IMR-90 (cell line): ENCODE data around the gene PARPBP. TPM values are rescaled to one million over a fixed set of nuclear protein-coding genes. Genes with fewer than 3 reads are reported as not detected.
A peak's percentile ranks its signal among the peaks of the same experiment; 100 is the strongest.

ENCODE experiments used
- ATAC-seq: fragments of 200-7000 bp; cut with Tn5 transposase; 2 replicates; pipeline ENCODE4 v1.9.1; 2020; ENCODE audit warnings: low read depth, mild to moderate bottlenecking, moderate library complexity
- BruUV-seq: library from RNA; stranded (reverse); fragments of 400-500 nt; replicated peaks from 2 replicates; lab custom pipeline; 2021; lab: Mats Ljungman, UMichigan
- CTCF ChIA-PET: fragments of 300-600 bp; formaldehyde crosslinking; extraction: SDS; loops from one replicate; lab custom pipeline; 2021; ENCODE audit warnings: antibody characterized with exemption; lab: Yijun Ruan, JAX
- POLR2A ChIA-PET: fragments of 300-600 bp; sonication (Branson Sonifier 250); formaldehyde crosslinking; loops from one replicate; lab custom pipeline; 2022; ENCODE audit warnings: antibody characterized with exemption; ENCODE audit not compliant: unreplicated experiment; lab: Charles Lee
- DNase-seq: peaks from one replicate; pipeline ENCODE4 v3.0.0; 2013
- H2AFZ ChIP-seq: replicated peaks from 2 replicates; pipeline ENCODE3; 2013; ENCODE audit warnings: low read length, mild to moderate bottlenecking; ENCODE audit not compliant: poor library complexity
- H2AK5ac ChIP-seq: 2 replicates; pipeline ENCODE4 v1.6.1; 2013; ENCODE audit warnings: low read depth, low read length, inconsistent platforms
- H2AK9ac ChIP-seq: replicated peaks from 2 replicates; pipeline ENCODE3; 2013; ENCODE audit warnings: mild to moderate bottlenecking, low read depth, low read length, moderate library complexity; ENCODE audit not compliant: poor library complexity
- H2BK120ac ChIP-seq: 2 replicates; pipeline ENCODE4 v1.6.1; 2013; ENCODE audit warnings: low read depth, low read length, inconsistent platforms
- H2BK15ac ChIP-seq: 3 replicates; pipeline ENCODE4 v1.6.1; 2013; ENCODE audit warnings: low read depth, low read length, inconsistent platforms
- H2BK20ac ChIP-seq: 2 replicates; pipeline ENCODE4 v1.6.1; 2013; ENCODE audit warnings: low read depth, mild to moderate bottlenecking, inconsistent platforms, low read length, moderate library complexity
- H2BK5ac ChIP-seq: 2 replicates; pipeline ENCODE4 v1.6.1; 2013; ENCODE audit warnings: mild to moderate bottlenecking, low read depth, low read length, inconsistent platforms; ENCODE audit not compliant: poor library complexity, severe bottlenecking
- H3K14ac ChIP-seq: replicated peaks from 2 replicates; pipeline ENCODE4 v1.6.1; 2013; ENCODE audit warnings: low read depth, low read length, inconsistent platforms
- H3K18ac ChIP-seq: 2 replicates; pipeline ENCODE4 v1.6.1; 2013; ENCODE audit warnings: low read depth, low read length, control low read depth
- H3K23ac ChIP-seq: 2 replicates; pipeline ENCODE4 v1.6.1; 2013; ENCODE audit warnings: low read depth, low read length, inconsistent platforms
- H3K27ac ChIP-seq: 2 replicates; pipeline ENCODE4 v1.5.1; 2013; ENCODE audit warnings: mild to moderate bottlenecking, control low read depth, low read length; ENCODE audit not compliant: insufficient read depth
- H3K27me3 ChIP-seq: 2 replicates; pipeline ENCODE4 v1.6.1; 2013; ENCODE audit warnings: low read length; ENCODE audit not compliant: control insufficient read depth, insufficient read depth
- H3K36me3 ChIP-seq: 2 replicates; pipeline ENCODE4 v1.6.1; 2013; ENCODE audit warnings: low read length, mixed read lengths; ENCODE audit not compliant: control insufficient read depth, insufficient read depth
- H3K4ac ChIP-seq: 2 replicates; pipeline ENCODE4 v1.6.1; 2013; ENCODE audit warnings: low read depth, low read length, inconsistent platforms
- H3K4me1 ChIP-seq: 2 replicates; pipeline ENCODE4 v1.6.1; 2013; ENCODE audit warnings: low read length, mixed read lengths; ENCODE audit not compliant: control insufficient read depth, insufficient read depth
- H3K4me2 ChIP-seq: 2 replicates; pipeline ENCODE4 v1.6.1; 2013; ENCODE audit warnings: low read depth, mild to moderate bottlenecking, control low read depth, low read length, moderate library complexity
- H3K4me3 ChIP-seq: 2 replicates; pipeline ENCODE4 v1.5.1; 2013; ENCODE audit warnings: low read depth, mild to moderate bottlenecking, control low read depth, low read length, moderate library complexity; ENCODE audit not compliant: insufficient read depth
- H3K56ac ChIP-seq: 2 replicates; pipeline ENCODE4 v1.6.1; 2013; ENCODE audit warnings: low read length, inconsistent platforms; ENCODE audit not compliant: insufficient read depth; ENCODE audit errors: extremely low read depth
- H3K79me1 ChIP-seq, 2 experiments: 2 replicates each; pipeline ENCODE4 v1.6.1; 2013; ENCODE audit warnings: low read length in 2 of 2, inconsistent platforms in 1 of 2, low read depth in 1 of 2
- H3K9ac ChIP-seq: 2 replicates; pipeline ENCODE4 v1.6.1; 2013; ENCODE audit warnings: low read depth, low read length, control low read depth
- H3K9me1 ChIP-seq: 2 replicates; pipeline ENCODE4 v1.6.1; 2013; ENCODE audit warnings: low read length, inconsistent platforms; ENCODE audit not compliant: insufficient read depth
- H3K9me3 ChIP-seq: 2 replicates; pipeline ENCODE4 v1.6.1; 2013; ENCODE audit warnings: low read length; ENCODE audit not compliant: control insufficient read depth, insufficient read depth
- H4K20me1 ChIP-seq: 2 replicates; pipeline ENCODE4 v1.6.1; 2013; ENCODE audit warnings: low read length, inconsistent platforms; ENCODE audit not compliant: insufficient read depth
- H4K5ac ChIP-seq: 2 replicates; pipeline ENCODE4 v1.6.1; 2013; ENCODE audit warnings: mild to moderate bottlenecking, low read depth, low read length, control low read depth
- H4K8ac ChIP-seq, 2 experiments: 2 replicates each; pipeline ENCODE4 v1.6.1; 2013; ENCODE audit warnings: low read depth in 2 of 2, low read length in 2 of 2, control low read depth in 1 of 2, inconsistent platforms in 1 of 2
- H4K91ac ChIP-seq: 2 replicates; pipeline ENCODE4 v1.6.1; 2013; ENCODE audit warnings: low read depth, low read length, inconsistent platforms; ENCODE audit not compliant: insufficient read depth
- BHLHE40 ChIP-seq: fragments of 150-350 bp; IDR thresholded peaks from 2 replicates; pipeline ENCODE4 v1.6.1; 2016; ENCODE audit warnings: mild to moderate bottlenecking, low read depth, low read length
- CEBPB ChIP-seq: IDR thresholded peaks from 2 replicates; pipeline ENCODE4 v1.6.1; 2012; ENCODE audit warnings: low read depth, low read length, improper control_type of control experiment
- CTCF ChIP-seq: conservative IDR thresholded peaks from 2 replicates; pipeline ENCODE4 v1.5.1; 2012; ENCODE audit warnings: mild to moderate bottlenecking, low read depth, low read length, improper control_type of control experiment
- ELK1 ChIP-seq: fragments of 150-350 bp; IDR thresholded peaks from 2 replicates; pipeline ENCODE4 v1.6.1; 2016; ENCODE audit warnings: low read depth, mild to moderate bottlenecking, low read length, moderate library complexity, borderline replicate concordance
- FOS ChIP-seq: fragments of 150-350 bp; IDR thresholded peaks from 2 replicates; pipeline ENCODE4 v1.6.1; 2016; ENCODE audit warnings: low read depth, low read length
- MAFK ChIP-seq: IDR thresholded peaks from 2 replicates; pipeline ENCODE4 v1.6.1; 2012; ENCODE audit warnings: low read depth, low read length, improper control_type of control experiment
- MXI1 ChIP-seq: IDR thresholded peaks from 2 replicates; pipeline ENCODE4 v1.6.1; 2012; ENCODE audit warnings: low read depth, mild to moderate bottlenecking, low read length, moderate library complexity, borderline replicate concordance
- POLR2A ChIP-seq: IDR thresholded peaks from 2 replicates; pipeline ENCODE4 v1.6.1; 2012; ENCODE audit warnings: mild to moderate bottlenecking, low read depth, low read length
- RAD21 ChIP-seq: IDR thresholded peaks from 2 replicates; pipeline ENCODE4 v1.6.1; 2012; ENCODE audit warnings: low read length, improper control_type of control experiment
- RFX5 ChIP-seq: IDR thresholded peaks from 2 replicates; pipeline ENCODE4 v1.8.0; 2012; ENCODE audit warnings: low read depth, mild to moderate bottlenecking, low read length, moderate library complexity
- dilution Hi-C: fragments of 300-500 bp; cut with HindIII; formaldehyde crosslinking; loops from one replicate; pipeline ENCODE4 v1.14.3; 2018; ENCODE audit warnings: low sequenced_read_pairs; ENCODE audit not compliant: unreplicated experiment
- in situ Hi-C: fragments of 300-500 bp; cut with MboI; formaldehyde crosslinking; loops from 3 replicates; pipeline ENCODE4 v1.14.3; 2019; ENCODE audit warnings: low sequenced_read_pairs, inconsistent platforms, mixed read lengths
- intact Hi-C: fragments of 100-400 bp; cut with micrococcal nuclease; formaldehyde crosslinking; loops from 2 replicates; pipeline ENCODE4 v1.10.0; 2022
- polyA plus RNA-seq, 3 experiments: library from polyadenylated mRNA; depleted of rRNA; stranded (reverse); fragments of >200 nt; gene quantifications; 2 replicates each; pipeline ENCODE4 v1.2.3, GENCODE V29; 2012; ENCODE audit warnings: low replicate concordance in 1 of 3
- total RNA-seq: library from RNA; depleted of rRNA; stranded (reverse); fragments of >200 nt; gene quantifications from 2 replicates; pipeline ENCODE4 v1.2.3, GENCODE V29; 2012

The PARPBP gene
- total and polyA plus RNA-seq, 2 of the 4 experiments (the other 2 are of a cell fraction) = 4.8 to 7.2 TPM

GRCh38 chr12:102171951-102172350 is 52.0 kb downstream of the PARPBP start:
- H3K18ac ChIP-seq = peak overlapping the region; percentile 89; the same call in 1 of the 2 replicates
- H3K4ac ChIP-seq = no peak overlapping the region
- in situ Hi-C loops (no loop called here), intact Hi-C loops (loop anchor here (2.0 to 5.0 kb wide), 4 partner anchors 215 to 530 kb away; no protein-coding TSS in a partner anchor), dilution Hi-C loops (no loop called here)
- no peak for ATAC-seq
- peak overlapping the region; percentile 17; the same call in 1 of the 2 replicates for H4K91ac ChIP-seq
- H3K27ac ChIP-seq = peak overlapping the region; percentile 29; the same call in 1 of the 2 replicates
- no peak overlapping the region for H3K56ac ChIP-seq
- no peak overlapping the region for H3K9ac ChIP-seq
- no peaks in the 10 kb centered on the region for H3K79me1 ChIP-seq
- no peak overlapping the region for H3K4me2 ChIP-seq
- TF ChIP-seq POLR2A (no peak), MAFK (no peak), MXI1 (no peak), CTCF (no peak), ELK1 (no peak), CEBPB (no peak), RAD21 (no peak), RFX5 (no peak), FOS (no peak), BHLHE40 (no peak)
- H4K5ac ChIP-seq = 0 out of 2 replicates have a peak overlapping the region, but pooled peaks have one; percentile 58
- no peak overlapping the region for H2BK15ac ChIP-seq
- no peak overlapping the region for H2BK5ac ChIP-seq
- no peaks in the 10 kb centered on the region for H3K27me3 ChIP-seq
- no peaks in the 10 kb centered on the region for H3K36me3 ChIP-seq
- no peak overlapping the region for H3K4me3 ChIP-seq
- no peak overlapping the region for H2AK5ac ChIP-seq
- no TSS peak for BruUV-seq
- no peak overlapping the region for H2BK120ac ChIP-seq
- H2AFZ ChIP-seq = no peak overlapping the region
- ChIA-PET POLR2A (no interaction called here), CTCF (interaction anchor here (0.7 to 0.9 kb wide), 2 partner anchors 12 to 313 kb away, joined by 3 to 4 read pairs; no protein-coding TSS in a partner anchor)
- H2BK20ac ChIP-seq = no peak overlapping the region
- H3K14ac ChIP-seq = no peak overlapping the region
- H3K23ac ChIP-seq = no peak overlapping the region
- no peaks in the 10 kb centered on the region for H3K9me1 ChIP-seq
- H4K20me1 ChIP-seq = no peaks in the 10 kb centered on the region
- H3K9me3 ChIP-seq = no peaks in the 10 kb centered on the region
- H3K4me1 ChIP-seq = peaks cover 7% of the 10 kb centered on the region
- no peak overlapping the region for H4K8ac ChIP-seq
- H2AK9ac ChIP-seq = no peak overlapping the region
- DNase-seq = peak; percentile 9
